ENCODE data around the gene KLK3. TPM values are rescaled to one million over a fixed set of nuclear protein-coding genes. Genes with fewer than 3 reads are reported as not detected.
"Not testable (repeated sequence)": the region's sequence is repeated elsewhere in the genome, so short reads cannot be mapped to it uniquely, and the experiment has no call there.

KLK3 gene
- under 1 TPM; 0.32 to 0.85 (median 0.57) TPM for polyA plus RNA-seq (ENCODE audit: insufficient read length in 4 of 4)

DNA sequence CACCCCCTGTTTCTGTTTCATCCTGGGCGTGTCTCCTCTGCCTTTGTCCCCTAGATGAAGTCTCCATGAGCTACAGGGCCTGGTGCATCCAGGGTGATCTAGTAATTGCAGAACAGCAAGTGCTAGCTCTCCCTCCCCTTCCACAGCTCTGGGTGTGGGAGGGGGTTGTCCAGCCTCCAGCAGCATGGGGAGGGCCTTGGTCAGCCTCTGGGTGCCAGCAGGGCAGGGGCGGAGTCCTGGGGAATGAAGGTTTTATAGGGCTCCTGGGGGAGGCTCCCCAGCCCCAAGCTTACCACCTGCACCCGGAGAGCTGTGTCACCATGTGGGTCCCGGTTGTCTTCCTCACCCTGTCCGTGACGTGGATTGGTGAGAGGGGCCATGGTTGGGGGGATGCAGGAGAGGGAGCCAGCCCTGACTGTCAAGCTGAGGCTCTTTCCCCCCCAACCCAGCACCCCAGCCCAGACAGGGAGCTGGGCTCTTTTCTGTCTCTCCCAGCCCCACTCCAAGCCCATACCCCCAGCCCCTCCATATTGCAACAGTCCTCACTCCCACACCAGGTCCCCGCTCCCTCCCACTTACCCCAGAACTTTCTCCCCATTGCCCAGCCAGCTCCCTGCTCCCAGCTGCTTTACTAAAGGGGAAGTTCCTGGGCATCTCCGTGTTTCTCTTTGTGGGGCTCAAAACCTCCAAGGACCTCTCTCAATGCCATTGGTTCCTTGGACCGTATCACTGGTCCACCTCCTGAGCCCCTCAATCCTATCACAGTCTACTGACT is at the start of gene KLK3:
Gene KLK3, plus strand, starts transcription at position 280 of the 775 bp plus-strand sequence. Its CDS starts 41 bp downstream, at position 321.
- DNase-seq (ENCODE audit: low read depth in 4 of 4, low spot score in 2 of 4) = no peak

GRCh38 chr19:50808856-50809255 is 45.9 kb upstream of the KLK3 start:
- DNase-seq (ENCODE audit: low read depth in 4 of 4, low spot score in 2 of 4) = no peak

DNA sequence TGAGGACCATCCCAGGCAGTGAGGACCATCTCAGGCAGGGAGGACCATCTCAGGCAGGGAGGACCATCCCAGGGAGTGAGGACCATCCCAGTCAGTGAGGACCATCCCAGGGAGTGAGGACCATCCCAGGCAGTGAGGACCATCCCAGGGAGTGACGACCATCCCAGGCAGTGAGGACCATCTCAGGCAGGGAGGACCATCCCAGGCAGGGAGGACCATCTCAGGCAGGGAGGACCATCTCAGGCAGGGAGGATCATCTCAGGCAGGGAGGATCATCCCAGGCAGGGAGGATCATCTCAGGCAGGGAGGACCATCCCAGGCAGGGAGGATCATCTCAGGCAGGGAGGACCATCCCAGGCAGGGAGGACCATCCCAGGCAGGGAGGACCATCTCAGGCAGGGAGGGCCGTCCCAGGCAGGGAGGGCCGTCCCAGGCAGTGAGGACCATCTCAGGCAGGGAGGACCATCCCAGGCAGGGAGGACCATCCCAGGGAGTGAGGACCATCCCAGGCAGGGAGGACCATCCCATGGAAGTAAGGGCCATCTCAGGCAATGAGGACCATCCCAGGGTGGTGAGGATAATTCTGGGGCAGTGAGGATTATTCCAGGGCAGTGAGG is 43.0 kb upstream of the KLK3 start:
- not testable (repeated sequence) for DNase-seq (ENCODE audit: low read depth in 4 of 4, low spot score in 2 of 4)

DNA sequence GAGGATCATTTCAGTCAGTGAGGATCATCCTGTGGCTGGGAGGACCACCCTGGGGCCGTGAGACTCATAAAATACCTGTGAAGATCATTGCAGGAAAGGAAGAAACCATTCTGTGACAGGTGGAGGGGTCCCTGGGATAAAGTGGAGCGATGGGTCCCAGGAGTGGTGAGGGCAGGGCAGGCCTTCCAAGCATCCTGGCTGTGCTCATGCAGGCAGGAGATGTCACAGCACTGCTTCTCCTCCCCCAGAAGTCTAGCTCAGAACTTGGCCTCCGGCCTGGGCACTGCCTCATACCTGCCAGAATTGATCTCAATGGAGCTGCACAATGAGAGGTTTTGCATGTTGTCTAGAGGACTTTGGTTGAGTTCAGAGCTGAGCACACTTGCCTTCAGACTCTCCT is 42.2 kb upstream of the KLK3 start:
- DNase-seq (ENCODE audit: low read depth in 4 of 4, low spot score in 2 of 4) = no peak

DNA sequence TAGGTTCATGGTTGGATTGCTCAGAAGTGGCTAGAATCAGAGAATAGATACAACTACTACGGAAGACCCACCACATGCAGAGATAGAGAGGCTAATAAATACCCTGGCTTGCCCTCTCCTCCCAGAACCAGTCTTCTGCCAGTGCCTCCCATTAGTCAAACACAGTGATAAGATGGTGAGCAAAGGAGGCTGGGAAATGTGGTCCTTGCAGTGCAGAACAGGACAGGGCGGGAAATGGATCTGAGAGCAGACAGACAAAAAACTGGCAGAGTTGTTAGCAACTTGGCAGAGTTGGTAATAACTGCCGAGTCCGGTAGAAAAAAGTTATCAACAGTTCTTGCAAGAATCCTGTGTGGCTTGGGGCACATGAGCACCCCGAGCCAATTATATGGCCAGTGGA is 39.8 kb upstream of the KLK3 start:
- no peak for DNase-seq (ENCODE audit: low read depth in 4 of 4, low spot score in 2 of 4)

DNA sequence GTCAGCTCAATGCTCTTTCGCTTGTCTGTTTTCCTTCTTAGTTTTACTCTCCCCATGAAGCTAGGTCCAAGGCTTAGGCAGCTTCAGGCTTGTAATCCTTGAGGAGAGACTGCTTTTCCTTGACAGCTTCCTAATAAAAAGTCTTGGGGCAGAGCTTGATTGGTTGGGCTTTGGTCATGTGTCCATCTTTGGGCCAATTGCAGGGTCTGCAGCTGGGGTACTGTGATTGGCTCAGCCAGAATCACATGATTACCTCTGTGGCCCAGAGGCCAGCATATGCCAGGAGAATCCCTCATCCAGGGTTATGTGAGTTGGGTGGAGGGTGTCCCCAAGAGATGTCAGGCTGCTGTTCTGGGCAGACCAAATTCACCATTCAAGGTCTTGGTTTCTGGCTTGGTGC is 39.3 kb upstream of the KLK3 start:
- no peak for DNase-seq (ENCODE audit: low read depth in 4 of 4, low spot score in 2 of 4)

GRCh38 chr19:50817941-50818858 is 36.5 kb upstream of the KLK3 start:
- DNase-seq (ENCODE audit: low read depth in 4 of 4, low spot score in 2 of 4) = no peak

DNA sequence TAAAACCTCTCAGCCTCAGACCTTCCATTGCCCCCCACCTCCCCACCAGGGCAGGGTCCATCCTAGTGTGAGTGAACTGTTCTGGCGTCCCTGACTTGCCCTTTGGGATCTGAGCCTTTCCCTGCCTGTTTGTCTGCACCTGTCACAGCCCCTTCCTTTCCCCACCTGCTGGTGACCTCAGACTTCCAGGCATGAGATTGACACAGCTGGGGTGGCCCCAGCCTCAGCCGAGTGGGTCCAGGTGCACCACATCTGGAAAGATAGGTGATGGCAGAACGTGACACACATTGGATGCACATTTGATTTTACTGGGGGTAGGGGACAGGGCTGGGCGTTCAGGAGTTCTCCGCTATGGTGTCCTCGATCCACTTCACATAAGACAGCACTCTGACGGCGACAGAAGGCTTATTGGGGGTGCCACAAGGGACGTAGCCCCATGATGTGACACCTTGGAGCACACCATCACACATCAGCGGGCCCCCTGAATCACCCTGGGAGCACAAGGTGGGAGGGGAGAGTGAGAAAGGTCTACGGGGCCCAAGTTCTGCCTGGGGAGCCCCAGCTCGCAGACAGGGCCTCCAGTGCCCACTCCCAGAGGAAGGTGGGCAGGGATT is 35.7 kb upstream of the KLK3 start:
- no peak for DNase-seq (ENCODE audit: low read depth in 4 of 4, low spot score in 2 of 4)

GRCh38 chr19:50819636-50820035 is 35.1 kb upstream of the KLK3 start:
- no peak for DNase-seq (ENCODE audit: low read depth in 4 of 4, low spot score in 2 of 4)

DNA sequence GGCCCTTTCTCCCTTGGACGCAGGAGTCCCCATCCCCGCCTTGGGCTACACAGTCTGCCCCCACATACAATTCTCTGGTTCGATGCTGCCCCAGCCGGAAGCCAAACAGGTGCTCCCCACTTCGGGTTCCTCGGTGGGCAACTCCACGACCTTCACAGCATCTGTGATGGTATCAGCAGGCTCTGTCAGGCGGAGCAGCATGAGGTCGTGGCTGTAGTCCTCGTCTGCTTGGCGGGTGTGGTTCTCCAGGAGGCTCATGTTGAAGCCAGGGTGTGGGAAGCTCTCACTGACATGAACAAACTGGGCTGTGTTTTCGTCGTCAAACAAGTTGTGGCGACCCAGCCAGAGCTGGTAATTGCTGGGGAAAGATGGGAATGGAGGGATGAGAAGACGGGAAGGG is 34.6 kb upstream of the KLK3 start:
- no peak for DNase-seq (ENCODE audit: low read depth in 4 of 4, low spot score in 2 of 4)

GRCh38 chr19:50820549-50821247 is 34.0 kb upstream of the KLK3 start:
- DNase-seq (ENCODE audit: low read depth in 4 of 4, low spot score in 2 of 4) = no peak

DNA sequence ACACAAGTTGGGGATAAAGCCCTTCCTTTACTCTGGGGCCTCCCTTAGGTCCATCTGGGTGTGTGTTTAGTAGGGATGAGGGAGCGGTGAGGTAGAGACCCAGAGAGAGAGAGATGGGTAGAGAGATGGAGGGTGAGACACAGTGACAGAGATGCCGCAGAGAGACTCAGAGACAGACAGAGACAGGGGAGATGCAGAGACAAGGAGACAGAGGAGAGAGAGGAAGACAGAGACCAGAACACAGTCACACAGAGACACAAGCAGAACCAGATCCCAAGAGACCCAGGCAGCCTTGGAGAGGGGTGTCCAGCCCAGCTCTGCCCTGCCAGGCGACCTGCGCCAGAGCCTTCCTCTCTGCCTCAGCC is 33.5 kb upstream of the KLK3 start:
- DNase-seq (ENCODE audit: low read depth in 4 of 4, low spot score in 2 of 4) = no peak

GRCh38 chr19:50821622-50822021 is 33.1 kb upstream of the KLK3 start:
- no peak for DNase-seq (ENCODE audit: low read depth in 4 of 4, low spot score in 2 of 4)

DNA sequence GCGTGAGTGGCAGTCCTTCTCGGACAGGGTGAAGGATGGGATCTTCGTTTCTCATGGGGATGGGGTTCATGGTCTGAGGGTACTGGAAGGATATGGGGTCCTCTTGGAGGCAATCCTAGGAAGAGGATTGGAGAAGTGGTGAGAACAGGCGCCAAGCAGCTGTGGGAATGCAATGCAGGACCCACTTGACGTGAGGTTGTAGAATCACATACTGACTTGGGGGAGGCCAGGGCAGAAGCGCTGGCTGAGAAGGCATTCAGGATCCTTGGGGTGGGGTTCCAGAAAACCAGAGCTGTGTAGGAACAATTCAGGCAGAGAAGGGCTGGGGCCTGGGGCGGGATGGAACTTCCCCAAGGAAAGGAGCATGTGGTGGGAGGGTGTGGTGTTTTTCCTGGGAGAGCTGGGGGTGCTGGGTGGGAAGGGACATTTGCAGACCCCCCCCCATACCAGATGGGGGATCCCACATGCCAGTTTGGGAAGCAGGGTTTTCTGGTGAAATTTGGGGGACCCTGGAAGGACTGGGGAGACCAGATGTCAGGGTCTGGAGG is 32.0 kb upstream of the KLK3 start:
- no peak for DNase-seq (ENCODE audit: low read depth in 4 of 4, low spot score in 2 of 4)

GRCh38 chr19:50823389-50824042 is 31.2 kb upstream of the KLK3 start, which contains the start of gene KLK1:
KLK1 (minus strand) TSS chr19:50823787; CDS start chr19:50823748, 39 bp downstream.
- DNase-seq (ENCODE audit: low read depth in 4 of 4, low spot score in 2 of 4) = no peak

DNA sequence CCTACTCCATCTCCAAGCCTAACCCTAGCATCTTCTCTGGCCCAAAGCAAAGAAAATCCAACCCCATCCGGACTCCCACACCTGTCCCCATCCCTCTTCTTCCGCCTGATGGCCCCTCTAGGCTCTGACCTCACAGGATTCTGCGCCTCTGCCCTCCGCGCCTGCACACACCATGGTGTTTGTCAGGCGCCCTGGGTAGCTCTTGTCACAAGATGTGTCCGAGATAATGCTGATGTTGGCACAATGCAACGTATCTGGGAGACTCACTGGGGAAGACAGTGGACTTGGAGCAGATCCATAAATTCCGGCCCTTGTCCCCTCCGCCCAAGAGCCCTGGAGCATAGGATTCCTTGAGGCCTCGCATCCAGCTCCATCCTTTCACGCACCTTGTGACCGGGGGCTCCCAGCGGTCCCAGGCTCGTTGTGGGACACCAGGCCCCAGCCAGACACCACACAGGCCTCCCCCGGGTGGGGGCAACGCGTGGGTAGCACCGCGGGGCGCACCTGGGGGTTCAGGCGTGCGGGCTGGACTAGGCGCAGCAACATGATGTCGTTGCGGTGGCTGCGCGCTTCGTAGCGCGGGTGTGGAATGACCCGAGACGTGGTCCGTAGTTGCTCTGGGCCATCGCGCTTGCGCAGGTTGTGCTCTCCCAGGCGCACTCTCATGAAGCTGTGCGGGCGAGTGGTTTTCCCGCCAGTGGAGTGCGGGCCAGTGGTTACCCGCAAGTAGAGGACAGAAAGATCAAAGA is 28.0 kb upstream of the KLK3 start:
- no peak for DNase-seq (ENCODE audit: low read depth in 4 of 4, low spot score in 2 of 4)

DNA sequence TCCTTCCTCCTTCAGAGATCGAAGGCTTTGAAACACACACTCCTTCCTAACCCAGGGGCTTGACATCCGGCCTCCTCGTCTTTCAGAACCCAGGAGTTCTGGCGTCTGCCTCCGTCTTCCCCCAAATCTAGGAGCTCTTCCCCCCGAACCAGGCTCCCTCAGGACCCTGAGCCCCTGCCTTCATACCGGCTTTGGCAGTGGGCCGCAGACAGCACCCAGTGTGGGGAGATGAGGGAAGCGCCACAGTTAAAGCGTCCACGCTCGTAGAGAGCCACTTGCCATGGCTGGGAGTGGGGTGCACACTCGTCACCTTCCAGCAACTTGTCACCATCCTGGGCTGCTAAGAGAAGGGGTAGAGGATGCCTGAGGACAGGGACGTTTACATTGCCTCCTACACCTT is 27.2 kb upstream of the KLK3 start:
- no peak for DNase-seq (ENCODE audit: low read depth in 4 of 4, low spot score in 2 of 4)

DNA sequence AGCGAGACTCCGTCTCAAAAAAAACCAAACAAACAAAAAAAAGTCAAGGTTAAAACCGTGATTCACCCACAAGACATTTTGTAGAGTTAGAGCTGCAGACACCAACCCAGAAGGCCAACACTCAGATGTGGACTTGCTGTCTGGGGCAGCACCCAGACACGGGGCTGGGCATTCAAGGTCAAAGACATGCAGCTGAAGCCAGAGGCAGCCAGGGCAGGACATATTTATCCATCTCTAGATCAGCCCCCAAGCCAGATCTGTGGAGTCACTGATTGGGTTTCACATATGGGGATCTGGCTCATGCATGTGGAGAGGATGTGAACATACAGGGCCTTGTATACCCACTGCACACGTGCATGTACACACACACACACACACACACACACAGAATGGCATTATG is 24.9 kb upstream of the KLK3 start:
- no peak for DNase-seq (ENCODE audit: low read depth in 4 of 4, low spot score in 2 of 4)
